Upper lobe of left lung (tissue), 4 donors: ENCODE measurements around the gene EPHB1.

Source experiments
- EP300 ChIP-seq, 4 donors: sonication (generic); formaldehyde crosslinking; IDR thresholded peaks; one replicate each; pipeline ENCODE4 v1.5.1; 2017; ENCODE audit warnings: antibody characterized with exemption in 4 of 4, control low read depth in 2 of 4
- TF ChIP-seq, protein P1 (sequence below), 6 experiments: fragments of 450-650 bp in 4 of 6; fragments of 200-600 bp in 2 of 6; sonication (generic) in 2 of 6; IDR thresholded peaks; one replicate each; pipeline ENCODE4 v1.5.1; 2016 to 2019; ENCODE audit warnings: antibody characterized with exemption in 6 of 6

DNA sequence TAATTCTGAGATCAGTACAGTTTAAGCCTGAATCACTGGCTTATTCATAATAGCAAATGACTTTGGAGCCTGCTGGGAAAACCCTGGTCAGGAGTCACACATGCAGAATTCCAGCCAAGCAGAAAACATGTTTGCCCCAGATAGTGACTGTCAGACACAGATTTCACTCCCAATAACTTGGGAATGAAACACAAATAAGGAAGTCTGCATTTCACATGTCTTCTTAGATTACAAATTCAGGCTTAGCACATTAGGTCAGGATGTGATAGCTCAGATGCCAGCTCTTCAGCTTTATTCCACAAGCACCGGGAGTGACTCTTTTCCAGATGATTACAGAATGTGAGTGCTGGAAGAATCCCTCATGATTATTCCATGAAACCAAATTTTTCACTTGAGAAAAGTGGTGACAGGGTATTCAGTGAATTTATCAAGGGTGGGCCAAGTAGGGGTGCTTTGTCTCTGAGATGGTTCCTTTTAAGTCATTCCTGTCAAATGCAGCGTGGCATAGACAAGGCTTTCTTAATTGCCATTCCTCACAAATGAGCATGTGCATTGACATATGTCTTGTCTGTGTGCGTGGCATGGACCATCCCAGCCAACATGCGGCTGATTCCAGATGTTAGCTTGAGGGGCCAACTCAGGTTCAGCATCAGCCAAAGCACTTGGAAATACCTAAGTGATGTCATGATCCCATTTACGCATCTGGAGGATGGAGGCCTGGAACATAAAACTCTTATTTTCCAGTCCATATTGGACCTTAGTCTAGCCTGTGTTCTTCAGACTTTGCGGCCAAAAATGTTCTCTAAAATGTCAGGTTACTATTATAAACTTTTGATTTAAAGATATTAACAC is 191.0 kb downstream of the EPHB1 start:
- no peak for TF ChIP-seq EP300 (IDR thresholded peaks at IDR 0.05)
- TF ChIP-seq, protein P1, sequence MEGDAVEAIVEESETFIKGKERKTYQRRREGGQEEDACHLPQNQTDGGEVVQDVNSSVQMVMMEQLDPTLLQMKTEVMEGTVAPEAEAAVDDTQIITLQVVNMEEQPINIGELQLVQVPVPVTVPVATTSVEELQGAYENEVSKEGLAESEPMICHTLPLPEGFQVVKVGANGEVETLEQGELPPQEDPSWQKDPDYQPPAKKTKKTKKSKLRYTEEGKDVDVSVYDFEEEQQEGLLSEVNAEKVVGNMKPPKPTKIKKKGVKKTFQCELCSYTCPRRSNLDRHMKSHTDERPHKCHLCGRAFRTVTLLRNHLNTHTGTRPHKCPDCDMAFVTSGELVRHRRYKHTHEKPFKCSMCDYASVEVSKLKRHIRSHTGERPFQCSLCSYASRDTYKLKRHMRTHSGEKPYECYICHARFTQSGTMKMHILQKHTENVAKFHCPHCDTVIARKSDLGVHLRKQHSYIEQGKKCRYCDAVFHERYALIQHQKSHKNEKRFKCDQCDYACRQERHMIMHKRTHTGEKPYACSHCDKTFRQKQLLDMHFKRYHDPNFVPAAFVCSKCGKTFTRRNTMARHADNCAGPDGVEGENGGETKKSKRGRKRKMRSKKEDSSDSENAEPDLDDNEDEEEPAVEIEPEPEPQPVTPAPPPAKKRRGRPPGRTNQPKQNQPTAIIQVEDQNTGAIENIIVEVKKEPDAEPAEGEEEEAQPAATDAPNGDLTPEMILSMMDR (IDR thresholded peaks at IDR 0.05) = no peak
